ENCODE results near the gene LDAF1. TPM values are rescaled to one million over a fixed set of nuclear protein-coding genes. Genes with fewer than 3 reads are reported as not detected.
A peak's percentile ranks its signal among the peaks of the same experiment; 100 is the strongest.
"Not testable (repeated sequence)": the region's sequence is repeated elsewhere in the genome, so short reads cannot be mapped to it uniquely, and the experiment has no call there.

Gene LDAF1
- total RNA-seq (2021): 18.7 and 22.6 TPM in 2 replicates
- long read RNA-seq, transcript TMEM159-204 (4 exons, 584 nt): minor isoform, 5 of 145 reads
- long read RNA-seq, transcript TMEM159-203 (6 exons, 1,378 nt): minor isoform, 5 of 145 reads
- long read RNA-seq, transcript TMEM159-202 (5 exons, 1,812 nt): minor isoform, 49 of 145 reads
- long read RNA-seq, transcript TMEM159-201 (5 exons, 2,014 nt): major isoform, 50 of 145 reads
- long read RNA-seq, partial matches to known transcripts: 6 of 145 reads
- long read RNA-seq, other reads (novel, unspliced or antisense): 29 of 145 reads

DNA sequence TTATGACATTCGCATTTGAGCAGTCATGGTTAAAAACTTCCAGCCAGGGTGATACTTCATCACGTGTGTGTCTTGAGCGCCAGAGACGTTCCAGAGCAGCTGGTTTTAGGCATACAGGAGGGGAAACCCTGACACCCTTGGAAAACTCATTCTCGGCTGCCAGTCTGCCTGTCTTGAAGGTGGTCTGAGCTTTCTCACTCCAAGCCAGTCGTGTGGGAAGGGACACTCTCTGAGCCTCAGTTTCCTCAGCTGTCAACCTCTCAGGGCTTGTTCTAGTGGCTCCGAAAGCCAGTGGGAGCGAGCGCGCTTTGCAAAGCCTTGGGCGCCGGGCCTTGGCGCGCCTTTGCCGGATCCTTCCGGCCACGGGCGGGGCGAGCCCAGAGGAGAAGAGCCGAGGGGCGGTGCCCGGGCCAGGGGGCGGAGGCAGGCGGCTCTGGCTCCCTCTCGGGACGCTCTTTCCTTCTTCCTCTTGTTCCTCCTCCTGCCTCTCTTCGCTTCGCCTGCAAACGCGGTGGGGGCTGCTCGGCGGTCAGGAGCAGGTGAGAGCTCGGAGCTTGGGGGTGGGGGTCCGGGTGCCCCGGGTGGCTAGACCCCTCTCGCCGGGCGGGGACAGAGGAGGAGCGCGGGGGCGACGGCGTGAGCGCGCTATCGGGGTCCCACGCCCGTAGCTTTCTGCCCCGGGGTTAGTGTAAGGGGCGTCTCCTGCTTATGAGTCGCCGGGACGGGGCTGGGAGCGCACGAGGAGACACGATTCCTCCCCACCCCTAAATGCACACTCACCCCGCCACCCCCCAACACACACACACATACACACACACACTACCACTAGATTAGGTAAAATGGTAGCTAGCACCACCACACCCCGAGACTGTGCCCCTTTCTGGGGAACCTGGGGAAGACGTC, at the start of gene LDAF1:
Gene LDAF1 (plus strand): TSS at position 467 of the 903 bp plus-strand sequence. CDS start 2,509 bp downstream, outside the sequence.
- Mint-ChIP-seq H3K4me3 (peak within 1 kb of the TSS; percentile 80 to 92), H3K36me3 (ENCODE audit: insufficient read depth in 1 of 3, low read depth in 3 of 3) (peaks cover 17 to 26% (median 24%) of the 10 kb centered on the region in 3 experiments; a peak in 6 of 7 replicates), H3K27me3 (ENCODE audit: low read depth) (peaks cover 8% of the 10 kb centered on the region), H3K27ac (peak within 1 kb of the TSS; percentile 32 to 87 (median 78)), H3K4me1 (peaks cover 15 to 22% of the 10 kb centered on the region in 2 experiments), H3K9me3 (no peaks in the 10 kb centered on the region; a peak in 1 of 5 replicates)
- Histone ChIP-seq H3K18ac (ENCODE audit: insufficient read length, low read depth, low read length) (peak within 1 kb of the TSS; percentile 7), H3K27ac (ENCODE audit: insufficient read length, low read depth, low read length) (no peak within 1 kb of the TSS), H3K23me2 (ENCODE audit: insufficient read length, low read depth, low read length, poor library complexity, severe bottlenecking) (peaks cover 13% of the 10 kb centered on the region), H3K9ac (ENCODE audit: extremely low read depth, insufficient read length, low read length) (peak within 1 kb of the TSS; percentile 25), H4K8ac (replicated peaks; ENCODE audit: insufficient read length, low read depth, low read length) (no peak within 1 kb of the TSS), H3K79me1 (ENCODE audit: insufficient read depth, low read depth, low read length, poor library complexity, severe bottlenecking) (no peaks in the 10 kb centered on the region), H3K4ac (ENCODE audit: low read depth, low read length) (no peak within 1 kb of the TSS), H2BK5ac (ENCODE audit: insufficient read length, low read length) (no peak within 1 kb of the TSS), H2AFZ (ENCODE audit: low read length) (no peak within 1 kb of the TSS), H3K14ac (ENCODE audit: insufficient read depth, low read length) (no peak within 1 kb of the TSS), H3K4me1 (ENCODE audit: insufficient read depth, low read length) (peaks cover 4% of the 10 kb centered on the region; the same call in 1 of the 2 replicates), H3K4me2 (ENCODE audit: insufficient read depth, insufficient read length, low read length) (peak within 1 kb of the TSS; percentile 86), H3T11ph (ENCODE audit: low read length) (no peak within 1 kb of the TSS), H4K5ac (ENCODE audit: insufficient read length, low read depth, low read length) (no peak within 1 kb of the TSS), H2BK12ac (ENCODE audit: insufficient read length, low read depth, low read length) (no peak within 1 kb of the TSS), H4K91ac (ENCODE audit: insufficient read length, low read depth, low read length) (no peak within 1 kb of the TSS), H3K9me3 (ENCODE audit: control insufficient read depth, low read depth, low read length) (no peaks in the 10 kb centered on the region), H2AK5ac (ENCODE audit: insufficient read length, low read length) (no peak within 1 kb of the TSS), H2BK15ac (ENCODE audit: low read depth, low read length) (no peak within 1 kb of the TSS), H2BK20ac (ENCODE audit: low read depth, low read length, poor library complexity, severe bottlenecking) (no peak within 1 kb of the TSS), H2BK120ac (ENCODE audit: low read depth, low read length, poor library complexity, severe bottlenecking) (no peak within 1 kb of the TSS), H4K20me1 (ENCODE audit: control insufficient read depth, insufficient read depth, insufficient read length) (no peaks in the 10 kb centered on the region), H3K56ac (ENCODE audit: insufficient read length, low read depth, low read length) (no peak within 1 kb of the TSS), H3K79me2 (ENCODE audit: insufficient read depth, low read length) (no peaks in the 10 kb centered on the region), H3K23ac (ENCODE audit: insufficient read length, low read depth, low read length) (no peak within 1 kb of the TSS), H3K27me3 (ENCODE audit: insufficient read depth, low read length) (no peaks in the 10 kb centered on the region; the same call in 1 of the 2 replicates)
- TF ChIP-seq, protein P1, sequence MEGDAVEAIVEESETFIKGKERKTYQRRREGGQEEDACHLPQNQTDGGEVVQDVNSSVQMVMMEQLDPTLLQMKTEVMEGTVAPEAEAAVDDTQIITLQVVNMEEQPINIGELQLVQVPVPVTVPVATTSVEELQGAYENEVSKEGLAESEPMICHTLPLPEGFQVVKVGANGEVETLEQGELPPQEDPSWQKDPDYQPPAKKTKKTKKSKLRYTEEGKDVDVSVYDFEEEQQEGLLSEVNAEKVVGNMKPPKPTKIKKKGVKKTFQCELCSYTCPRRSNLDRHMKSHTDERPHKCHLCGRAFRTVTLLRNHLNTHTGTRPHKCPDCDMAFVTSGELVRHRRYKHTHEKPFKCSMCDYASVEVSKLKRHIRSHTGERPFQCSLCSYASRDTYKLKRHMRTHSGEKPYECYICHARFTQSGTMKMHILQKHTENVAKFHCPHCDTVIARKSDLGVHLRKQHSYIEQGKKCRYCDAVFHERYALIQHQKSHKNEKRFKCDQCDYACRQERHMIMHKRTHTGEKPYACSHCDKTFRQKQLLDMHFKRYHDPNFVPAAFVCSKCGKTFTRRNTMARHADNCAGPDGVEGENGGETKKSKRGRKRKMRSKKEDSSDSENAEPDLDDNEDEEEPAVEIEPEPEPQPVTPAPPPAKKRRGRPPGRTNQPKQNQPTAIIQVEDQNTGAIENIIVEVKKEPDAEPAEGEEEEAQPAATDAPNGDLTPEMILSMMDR (conservative IDR thresholded peaks at IDR 0.05): no peak
- peak; percentile 86 for DNase-seq
- no CpG with 5 or more reads among the region's 59 CpGs for WGBS (ENCODE audit: extremely low coverage, insufficient read length, low lambda C conversion rate)

DNA sequence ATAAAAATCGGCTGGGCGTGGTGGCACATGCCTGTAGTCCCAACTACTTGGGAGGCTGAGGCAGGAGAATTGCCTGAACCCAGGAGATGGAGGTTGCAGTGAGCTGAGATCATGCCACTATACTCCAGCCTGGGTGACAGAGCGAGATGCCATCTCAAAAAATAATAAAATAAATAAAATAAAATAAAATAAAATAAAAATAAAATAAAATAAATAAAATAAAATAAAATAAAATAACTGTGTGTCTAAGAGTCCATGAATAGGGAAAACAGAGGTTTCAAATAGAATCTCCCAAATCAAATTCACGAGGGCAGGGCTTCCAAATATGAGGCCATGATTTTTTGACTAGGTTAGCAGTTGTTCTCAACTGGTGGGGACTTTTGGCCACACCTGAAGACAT, 42.9 kb upstream of the LDAF1 start:
- not testable (repeated sequence) for H3K27ac Mint-ChIP-seq; H3T11ph ChIP-seq (ENCODE audit: low read length); H3K18ac ChIP-seq (ENCODE audit: insufficient read length, low read depth, low read length); H3K23ac ChIP-seq (ENCODE audit: insufficient read length, low read depth, low read length); H4K20me1 ChIP-seq (ENCODE audit: control insufficient read depth, insufficient read depth, insufficient read length); H4K8ac ChIP-seq (replicated peaks; ENCODE audit: insufficient read length, low read depth, low read length); H3K4ac ChIP-seq (ENCODE audit: low read depth, low read length); H4K5ac ChIP-seq (ENCODE audit: insufficient read length, low read depth, low read length); H2BK12ac ChIP-seq (ENCODE audit: insufficient read length, low read depth, low read length); H4K91ac ChIP-seq (ENCODE audit: insufficient read length, low read depth, low read length); H2AK5ac ChIP-seq (ENCODE audit: insufficient read length, low read length); H3K9me3 ChIP-seq (ENCODE audit: control insufficient read depth, low read depth, low read length); H3K9me3 Mint-ChIP-seq; H3K56ac ChIP-seq (ENCODE audit: insufficient read length, low read depth, low read length); H3K23me2 ChIP-seq (ENCODE audit: insufficient read length, low read depth, low read length, poor library complexity, severe bottlenecking); H3K27me3 ChIP-seq (ENCODE audit: insufficient read depth, low read length); H3K9ac ChIP-seq (ENCODE audit: extremely low read depth, insufficient read length, low read length); H3K4me1 ChIP-seq (ENCODE audit: insufficient read depth, low read length); H3K79me1 ChIP-seq (ENCODE audit: insufficient read depth, low read depth, low read length, poor library complexity, severe bottlenecking); H2BK5ac ChIP-seq (ENCODE audit: insufficient read length, low read length); H3K27me3 Mint-ChIP-seq (ENCODE audit: low read depth); H3K27ac ChIP-seq (ENCODE audit: insufficient read length, low read depth, low read length); H3K4me3 Mint-ChIP-seq; H2BK15ac ChIP-seq (ENCODE audit: low read depth, low read length); H3K36me3 Mint-ChIP-seq (ENCODE audit: insufficient read depth in 1 of 3, low read depth in 3 of 3); DNase-seq; H2BK120ac ChIP-seq (ENCODE audit: low read depth, low read length, poor library complexity, severe bottlenecking); H3K79me2 ChIP-seq (ENCODE audit: insufficient read depth, low read length)
- no CpG with 5 or more reads among the region's 4 CpGs for WGBS (ENCODE audit: extremely low coverage, insufficient read length, low lambda C conversion rate)
- H3K4me1 Mint-ChIP-seq: peaks cover 24 to 30% of the 10 kb centered on the region in 2 experiments
- H2BK20ac ChIP-seq (ENCODE audit: low read depth, low read length, poor library complexity, severe bottlenecking): peak overlapping the region; percentile 75
- peak overlapping the region; percentile 62 for H2AFZ ChIP-seq (ENCODE audit: low read length)
- H3K4me2 ChIP-seq (ENCODE audit: insufficient read depth, insufficient read length, low read length): peak overlapping the region; percentile 33
- H3K14ac ChIP-seq (ENCODE audit: insufficient read depth, low read length): 0 out of 2 replicates have a peak overlapping the region, but pooled peaks have one; percentile 39
